HG02610 (cell line): ENCODE results near the gene GALNT14.
"Not testable (repeated sequence)": the region's sequence is repeated elsewhere in the genome, so short reads cannot be mapped to it uniquely, and the experiment has no call there.

Experiments
- ATAC-seq: cut with Tn5 transposase; IDR thresholded peaks from one replicate; pipeline ENCODE4 v1.9.1; 2021; ENCODE audit warnings: mild to moderate bottlenecking, moderate library complexity; ENCODE audit not compliant: unreplicated experiment

GALNT14 gene

GRCh38 chr2:30910686-30911085 lies 227.6 kb downstream of the GALNT14 start:
- ATAC-seq: no peak

GRCh38 chr2:30904437-30904836 lies 233.8 kb downstream of the GALNT14 start:
- ATAC-seq: not testable (repeated sequence)

GRCh38 chr2:30903326-30903725 lies 234.9 kb downstream of the GALNT14 start:
- no peak for ATAC-seq

- ATAC-seq: no peak
These were observed 237.9 kb downstream of the GALNT14 start for GRCh38 chr2:30900381-30900780.

GRCh38 chr2:30899516-30900054 lies 238.7 kb downstream of the GALNT14 start:
- no peak for ATAC-seq

GRCh38 chr2:30897539-30897938 lies 240.7 kb downstream of the GALNT14 start:
- ATAC-seq: no peak

GRCh38 chr2:30894498-30895119 lies 243.6 kb downstream of the GALNT14 start:
- ATAC-seq: no peak

GRCh38 chr2:30888852-30889409 lies 249.3 kb downstream of the GALNT14 start:
- no peak for ATAC-seq

GRCh38 chr2:30886080-30886479 lies 252.2 kb downstream of the GALNT14 start:
- no peak for ATAC-seq

GRCh38 chr2:30883822-30884221 lies 254.4 kb downstream of the GALNT14 start:
- no peak for ATAC-seq

- no peak for ATAC-seq
These were observed 255.1 kb downstream of the GALNT14 start for GRCh38 chr2:30883184-30883583.

GRCh38 chr2:30880516-30880915 lies 257.7 kb downstream of the GALNT14 start:
- no peak for ATAC-seq

- ATAC-seq: no peak
These were observed 260.4 kb downstream of the GALNT14 start for GRCh38 chr2:30877833-30878232.

GRCh38 chr2:30872797-30873196 lies 265.4 kb downstream of the GALNT14 start:
- ATAC-seq: no peak

- no peak for ATAC-seq
These were observed 266.1 kb downstream of the GALNT14 start for GRCh38 chr2:30871980-30872789.

- no peak for ATAC-seq
These were observed 266.8 kb downstream of the GALNT14 start for GRCh38 chr2:30871440-30871839.

- ATAC-seq: no peak
These were observed 268.3 kb downstream of the GALNT14 start for GRCh38 chr2:30869988-30870387.

- no peak for ATAC-seq
These were observed 270.9 kb downstream of the GALNT14 start for GRCh38 chr2:30867385-30867784.

GRCh38 chr2:30866974-30867373 lies 271.3 kb downstream of the GALNT14 start:
- no peak for ATAC-seq

GRCh38 chr2:30865892-30866681 lies 272.2 kb downstream of the GALNT14 start:
- no peak for ATAC-seq

GRCh38 chr2:30865243-30865642 lies 273.0 kb downstream of the GALNT14 start:
- ATAC-seq: no peak
